GM10248 (cell line): ENCODE results near the gene KIF3B.
"Not testable (repeated sequence)": the region's sequence is repeated elsewhere in the genome, so short reads cannot be mapped to it uniquely, and the experiment has no call there.

Experiments used
- CTCF ChIA-PET: fragments of 300-600 bp; sonication (Branson Sonifier 250); formaldehyde crosslinking; extraction: SDS; loops from one replicate; lab custom pipeline; 2021; ENCODE audit warnings: antibody characterized with exemption; lab: Yijun Ruan, JAX
- POLR2A ChIA-PET: fragments of 350-650 bp; sonication (Branson Sonifier 250); formaldehyde crosslinking; extraction: SDS; loops from one replicate; lab custom pipeline; 2020; ENCODE audit warnings: antibody characterized with exemption; lab: Yijun Ruan, JAX
- DNase-seq: peaks from one replicate; pipeline ENCODE4 v3.0.0; 2012; ENCODE audit errors: extremely low spot score
- CTCF ChIP-seq: IDR thresholded peaks from 2 replicates; pipeline ENCODE4 v1.5.1; 2012; ENCODE audit warnings: mild to moderate bottlenecking, low read depth; ENCODE audit errors: extremely low read depth, missing control alignments, control extremely low read depth

Gene KIF3B

GRCh38 chr20:32321390-32321789 is 43.9 kb downstream of the KIF3B start:
- no peak for TF ChIP-seq CTCF
- ChIA-PET POLR2A (no interaction called here), CTCF (interaction anchor here (1.5 kb wide), 1 partner anchor 21 kb away, joined by 4 read pairs; no protein-coding TSS in a partner anchor)
- no peak for DNase-seq

GRCh38 chr20:32322260-32322659 is 44.8 kb downstream of the KIF3B start:
- DNase-seq, POLR2A ChIA-PET: not testable (repeated sequence)
- CTCF ChIA-PET, result interaction anchor here (1.5 kb wide), 1 partner anchor 22 kb away, joined by 4 read pairs; no protein-coding TSS in a partner anchor

DNA sequence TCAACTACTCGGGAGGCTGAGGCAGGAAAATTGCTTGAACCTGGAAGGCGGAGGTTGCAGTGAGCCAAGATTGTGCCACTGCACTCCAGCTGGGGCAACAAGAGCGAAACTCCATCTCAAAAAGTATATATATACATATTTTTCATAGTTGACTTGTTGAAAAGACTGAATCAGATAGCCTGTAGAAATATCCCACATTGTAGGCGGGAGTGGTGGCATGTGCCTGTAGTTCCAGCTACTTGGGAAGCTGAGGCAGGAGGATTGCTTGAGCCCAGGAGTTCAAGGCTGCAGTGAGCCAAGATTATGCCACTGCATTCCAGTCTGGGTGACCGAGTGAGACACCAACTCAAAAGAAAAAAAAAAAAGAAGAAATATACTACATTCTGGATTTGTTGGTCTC is 46.3 kb downstream of the KIF3B start:
- DNase-seq, POLR2A ChIA-PET: not testable (repeated sequence)
- CTCF ChIA-PET, result interaction anchor here (1.4 to 2.7 kb wide), 4 partner anchors 9 to 39 kb away, joined by 3 to 5 read pairs (median 4); no protein-coding TSS in a partner anchor

GRCh38 chr20:32325706-32326503 is 48.5 kb downstream of the KIF3B start:
- no peak for TF ChIP-seq CTCF
- POLR2A ChIA-PET, result no interaction called here
- no peak for DNase-seq
- CTCF ChIA-PET, result interaction anchor here (0.9 to 2.7 kb wide), 5 partner anchors 10 to 41 kb away, joined by 3 to 6 read pairs (median 5); no protein-coding TSS in a partner anchor

GRCh38 chr20:32326504-32326845 is 49.0 kb downstream of the KIF3B start:
- ChIA-PET POLR2A (no interaction called here), CTCF (interaction anchor here (1.4 to 2.2 kb wide), 2 partner anchors 9 to 19 kb away, joined by 3 to 6 read pairs; no protein-coding TSS in a partner anchor)
- DNase-seq, result no peak
- no peak for TF ChIP-seq CTCF

DNA sequence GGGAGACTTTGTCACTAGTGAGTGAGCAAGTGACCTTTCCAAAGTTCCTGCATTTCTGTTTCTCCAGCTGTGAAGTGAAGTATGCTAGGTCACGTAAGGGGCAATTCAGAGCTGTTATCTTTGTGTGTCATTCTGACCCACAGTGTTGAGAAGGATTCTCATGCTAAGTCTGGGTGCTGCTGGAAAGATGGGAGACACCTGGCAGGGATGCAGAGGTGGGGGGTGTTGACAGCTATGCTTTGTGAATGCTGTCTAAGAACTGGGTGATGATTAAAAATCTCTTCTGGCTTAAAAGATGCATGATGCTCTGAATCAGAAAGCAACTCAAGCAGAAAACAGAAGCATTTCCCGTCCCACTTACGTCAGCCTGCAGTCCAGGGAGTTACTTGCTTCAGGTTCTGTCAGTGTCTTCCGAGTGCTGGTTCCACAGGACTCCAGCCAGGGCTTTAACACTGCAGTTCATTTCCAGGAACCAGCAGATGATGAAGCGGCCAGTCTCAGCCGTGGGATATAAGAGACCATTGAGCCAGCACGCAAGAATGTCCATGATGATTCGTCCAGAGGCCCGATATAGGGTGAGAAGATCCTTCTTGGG is 49.7 kb downstream of the KIF3B start:
- TF ChIP-seq CTCF, result no peak
- DNase-seq, result no peak
- POLR2A ChIA-PET, result no interaction called here
- CTCF ChIA-PET, result interaction anchor here (1.4 to 2.2 kb wide), 2 partner anchors 9 to 18 kb away, joined by 3 to 6 read pairs; no protein-coding TSS in a partner anchor

DNA sequence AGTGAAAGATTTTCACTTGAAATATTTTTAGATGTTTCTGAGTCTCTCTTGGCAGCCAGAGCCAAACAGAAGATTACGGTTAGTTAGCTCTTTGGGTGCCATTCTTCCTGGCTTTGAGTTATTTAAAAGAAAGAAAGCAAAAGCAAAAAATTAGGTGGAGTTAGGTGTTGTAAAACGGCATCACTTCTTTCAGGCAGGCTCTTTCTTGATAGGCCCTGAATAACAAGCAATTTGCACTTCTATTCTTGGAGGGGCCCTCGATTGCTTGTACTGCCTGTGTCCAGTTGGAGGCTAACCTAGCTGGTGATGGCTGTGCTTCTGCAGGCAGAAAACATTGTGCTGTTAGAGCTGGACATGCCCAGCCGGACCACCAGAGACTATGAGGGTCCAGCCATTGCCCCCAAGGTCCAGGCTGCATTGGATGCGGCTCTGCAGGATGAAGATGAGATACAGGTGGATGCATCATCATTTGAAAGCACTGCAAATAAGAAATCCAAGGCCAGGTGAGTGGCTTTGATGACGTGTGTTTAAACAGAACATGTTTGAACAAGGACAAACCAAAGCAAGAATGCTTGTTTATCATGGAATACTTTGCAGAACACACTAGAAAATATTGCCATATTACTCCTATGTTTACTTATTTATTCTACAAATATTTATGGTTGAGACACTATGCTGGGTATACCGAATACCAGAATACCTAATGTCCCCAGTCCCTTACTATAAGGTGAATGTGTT is 52.5 kb downstream of the KIF3B start:
- TF ChIP-seq CTCF, result no peak

More for the DNA sequence above, 52.5 kb downstream of the KIF3B start:
- ChIA-PET POLR2A (no interaction called here), CTCF (interaction anchor here (0.6 kb wide), 1 partner anchor 128 kb away, joined by 3 read pairs; no protein-coding TSS in a partner anchor)
- DNase-seq, result no peak
